ENCODE data around the gene PRMT5.

The PRMT5 gene

DNA sequence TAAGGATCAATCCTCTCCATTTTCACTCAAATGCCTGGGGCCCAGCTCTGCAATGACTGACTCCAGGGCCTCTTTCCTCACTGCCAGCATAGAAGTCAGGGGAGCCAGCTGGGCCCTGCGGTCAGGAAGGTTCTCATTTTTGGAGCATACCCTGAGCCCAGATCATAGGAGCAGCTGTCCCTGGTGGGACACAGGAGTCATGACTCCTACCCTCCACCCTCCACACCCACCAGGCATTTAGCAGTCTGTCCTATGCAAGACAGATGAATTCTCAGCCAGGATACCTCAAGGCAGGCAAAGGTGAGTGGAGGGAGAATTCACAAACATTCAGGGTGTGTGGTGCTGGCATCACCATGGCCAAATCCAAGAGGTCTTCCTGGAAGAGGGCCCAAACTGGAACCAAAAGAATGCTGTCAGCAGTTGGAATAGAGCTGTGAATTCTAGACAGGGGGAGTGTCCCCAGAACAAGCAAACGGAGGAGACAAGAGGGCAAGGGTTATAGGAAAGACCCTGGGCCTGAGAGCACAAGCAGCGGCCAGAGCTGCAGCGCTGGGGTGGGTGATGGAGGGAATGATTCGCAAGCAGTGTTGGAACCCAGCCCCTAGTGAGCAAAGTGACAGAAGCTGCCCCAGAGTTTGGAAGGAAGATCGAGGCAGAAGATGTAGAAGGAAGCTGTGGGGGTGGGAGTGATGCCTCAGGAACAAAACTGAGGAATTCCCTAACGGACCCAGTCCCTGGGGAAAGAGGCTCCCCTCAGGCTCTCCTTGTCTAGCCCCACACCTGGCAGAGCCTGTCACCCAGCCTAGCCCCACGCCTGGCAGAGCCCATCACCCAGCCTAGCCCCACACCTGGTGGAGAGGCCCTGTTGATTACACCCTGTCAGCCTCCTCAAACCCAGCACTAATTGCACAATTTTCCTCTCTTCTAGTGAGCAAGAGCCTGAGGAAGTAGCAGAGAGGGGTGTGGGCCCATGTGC lies 50.6 kb downstream of the PRMT5 start:
- no peak for DNase-seq (ENCODE audit: low read depth in 2 of 3, low spot score in 2 of 3)

- DNase-seq (ENCODE audit: low read depth in 2 of 3, low spot score in 2 of 3): no peak
Observed at GRCh38 chr14:22877000-22877501, 52.1 kb downstream of the PRMT5 start.

GRCh38 chr14:22875748-22876319 lies 53.3 kb downstream of the PRMT5 start:
- DNase-seq (ENCODE audit: low read depth in 2 of 3, low spot score in 2 of 3): no peak

GRCh38 chr14:22875003-22875747 lies 54.0 kb downstream of the PRMT5 start:
- DNase-seq (ENCODE audit: low read depth in 2 of 3, low spot score in 2 of 3): no peak

DNA sequence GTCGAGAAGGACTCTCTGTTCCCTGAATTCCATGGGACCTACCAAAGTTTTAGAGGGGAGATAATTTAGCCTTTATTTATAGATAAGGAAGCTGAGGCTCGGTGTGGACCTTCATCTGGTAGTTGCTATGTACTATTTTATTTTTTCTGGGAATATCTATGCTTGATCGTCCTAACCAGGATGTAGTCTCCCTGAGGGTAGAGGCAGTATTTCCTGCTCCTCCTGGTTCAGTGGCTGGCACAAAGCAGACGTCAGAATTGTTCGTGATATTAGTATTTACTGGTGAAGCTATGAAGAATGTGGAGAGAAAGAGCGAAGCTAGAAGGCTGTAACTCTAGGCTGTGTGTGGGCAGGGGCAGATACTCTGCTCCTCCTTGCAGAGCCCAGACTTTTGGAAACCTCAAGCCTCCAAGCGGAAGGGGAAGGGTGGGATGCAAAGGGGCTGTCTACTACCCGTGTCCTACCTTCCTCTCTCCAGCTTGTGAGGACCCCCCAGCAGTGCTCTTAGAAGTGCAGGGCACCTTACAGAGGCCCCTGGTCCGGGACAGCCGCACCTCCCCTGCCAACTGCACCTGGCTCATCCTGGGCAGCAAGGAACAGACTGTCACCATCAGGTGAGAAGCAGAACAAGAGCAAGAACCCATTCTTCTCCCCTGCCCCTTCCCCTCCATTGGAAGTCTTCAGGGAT lies 56.2 kb downstream of the PRMT5 start:
- DNase-seq (ENCODE audit: low read depth in 2 of 3, low spot score in 2 of 3): no peak

- DNase-seq (ENCODE audit: low read depth in 2 of 3, low spot score in 2 of 3): peak; percentile 43 to 64 (median 55)
Observed at GRCh38 chr14:22872033-22872832, 56.9 kb downstream of the PRMT5 start.

GRCh38 chr14:22871224-22872032 lies 57.7 kb downstream of the PRMT5 start, which contains the start of gene LRP10:
LRP10 (plus strand) TSS chr14:22871740; CDS start chr14:22872304, 564 bp downstream.
- DNase-seq (ENCODE audit: low read depth in 2 of 3, low spot score in 2 of 3): peak; percentile 42 to 57 (median 54)

- no peak for DNase-seq (ENCODE audit: low read depth in 2 of 3, low spot score in 2 of 3)
Observed at GRCh38 chr14:22870811-22871223, 58.4 kb downstream of the PRMT5 start.

Measured in activated CD8-positive, alpha-beta memory T cell treated with anti-CD3 and anti-CD28 coated beads for 48 hours (primary cell).